ENCODE measurements around the gene USP25.

Gene USP25

GRCh38 chr21:15768045-15768601 is 38.3 kb downstream of the USP25 start:
- DNase-seq = no peak

- no peak for DNase-seq
Measured at GRCh38 chr21:15768853-15769252, 39.1 kb downstream of the USP25 start.

GRCh38 chr21:15771311-15771710 is 41.5 kb downstream of the USP25 start:
- no peak for DNase-seq

GRCh38 chr21:15772654-15773053 is 42.9 kb downstream of the USP25 start:
- no peak for DNase-seq

- no peak for DNase-seq
Measured at GRCh38 chr21:15774590-15774989, 44.8 kb downstream of the USP25 start.

- no peak for DNase-seq
Measured at GRCh38 chr21:15775291-15775690, 45.5 kb downstream of the USP25 start.

GRCh38 chr21:15775981-15776380 is 46.2 kb downstream of the USP25 start:
- DNase-seq = no peak

- DNase-seq = no peak
Measured at GRCh38 chr21:15776818-15777217, 47.0 kb downstream of the USP25 start.

GRCh38 chr21:15781986-15782385 is 52.2 kb downstream of the USP25 start:
- no peak for DNase-seq

GRCh38 chr21:15788847-15789523 is 59.2 kb downstream of the USP25 start:
- DNase-seq = no peak

- no peak for DNase-seq
Measured at GRCh38 chr21:15793109-15793508, 63.3 kb downstream of the USP25 start.

- no peak for DNase-seq
Measured at GRCh38 chr21:15793550-15794235, 63.9 kb downstream of the USP25 start.

- no peak for DNase-seq
Measured at GRCh38 chr21:15794277-15794912, 64.6 kb downstream of the USP25 start.

- DNase-seq = no peak
Measured at GRCh38 chr21:15795533-15795932, 65.8 kb downstream of the USP25 start.

- DNase-seq = no peak
Measured at GRCh38 chr21:15797577-15798363, 68.0 kb downstream of the USP25 start.

GRCh38 chr21:15801352-15801863 is 71.6 kb downstream of the USP25 start:
- no peak for DNase-seq

GRCh38 chr21:15804247-15805005 is 74.6 kb downstream of the USP25 start:
- DNase-seq = no peak

- DNase-seq = no peak
Measured at GRCh38 chr21:15809065-15809464, 79.3 kb downstream of the USP25 start.

- no peak for DNase-seq
Measured at GRCh38 chr21:15809818-15810217, 80.0 kb downstream of the USP25 start.

GRCh38 chr21:15815285-15815684 is 85.5 kb downstream of the USP25 start:
- no peak for DNase-seq

- DNase-seq = no peak
Measured at GRCh38 chr21:15820327-15820726, 90.5 kb downstream of the USP25 start.

- no peak for DNase-seq
Measured at GRCh38 chr21:15820852-15821379, 91.1 kb downstream of the USP25 start.

All from SHP77 (cell line).